Heart right ventricle (tissue), 16 donors: ENCODE results near the gene BLTP1. TPM values are rescaled to one million over a fixed set of nuclear protein-coding genes. Genes with fewer than 3 reads are reported as not detected.

Experiments
- ATAC-seq, 8 donors: fragments of 200-7000 bp; cut with Tn5 transposase; one replicate each; pipeline ENCODE4 v1.9.1; 2020; ENCODE audit warnings: mild to moderate bottlenecking in 8 of 8, moderate library complexity in 8 of 8, moderate number of reproducible peaks in 1 of 8
- DNase-seq, 2 donors: peaks; one replicate each; pipeline ENCODE4 v3.0.0-alpha.2; 2020
- H3K27ac ChIP-seq, 10 donors: fragments of 200-600 bp; sonication (generic) in 2 of 10; one replicate each; pipeline versions ENCODE4 v1.5.0 to v1.8.0; 2020 to 2022; ENCODE audit warnings: mild to moderate bottlenecking in 3 of 10
- H3K27me3 ChIP-seq, 7 donors: fragments of 200-600 bp; one replicate each; pipeline ENCODE4 v1.8.0; 2021 to 2022; ENCODE audit warnings: mild to moderate bottlenecking in 2 of 7
- H3K36me3 ChIP-seq, 9 donors: fragments of 200-600 bp; sonication (generic) in 1 of 9; one replicate each; pipeline versions ENCODE4 v1.5.0 to v1.8.0; 2020 to 2022; ENCODE audit warnings: mild to moderate bottlenecking in 2 of 9
- H3K4me1 ChIP-seq, 9 donors: fragments of 200-600 bp; sonication (generic) in 1 of 9; one replicate each; pipeline versions ENCODE4 v1.5.0 to v1.8.0; 2020 to 2022; ENCODE audit warnings: mild to moderate bottlenecking in 4 of 9
- H3K4me3 ChIP-seq, 10 donors: fragments of 200-600 bp; sonication (generic) in 2 of 10; one replicate each; pipeline versions ENCODE4 v1.5.0 to v1.8.0; 2020 to 2022; ENCODE audit warnings: mild to moderate bottlenecking in 7 of 10, moderate library complexity in 2 of 10
- H3K9me3 ChIP-seq, 11 donors: fragments of 200-600 bp in 10 of 11; sonication (generic) in 2 of 11; one replicate each; pipeline versions ENCODE4 v1.5.0 to v1.8.0; 2013 to 2022; ENCODE audit warnings: mild to moderate bottlenecking in 2 of 11, control low read depth in 1 of 11, moderate library complexity in 1 of 11
- WGBS, 2 donors: extraction: QIAGEN DNeasy Blood & Tissue Kit; methylation state at CpG; one replicate each; pipeline ENCODE4 v1.1.7; 2013; ENCODE audit warnings: inconsistent platforms in 1 of 2; 5-methylcytosine and 5-hydroxymethylcytosine counted together
- intact Hi-C, 10 donors: fragments of 100-400 bp; cut with DNase I; formaldehyde crosslinking; loops; one replicate each; pipeline versions ENCODE4 v1.11.1 to v1.14.2; 2022
- polyA plus RNA-seq, 2 donors: library from polyadenylated mRNA; stranded (reverse); fragments of 200-250 nt; gene quantifications; one replicate each; pipeline ENCODE4 v1.2.3, GENCODE V29; 2013
- total RNA-seq, 10 donors: library from RNA; stranded (reverse); fragmentation: NEBNext Ultra II Directional in 3 of 10; extraction: Animal tissue kit (Norgen Biotek cat#: 25700) in 3 of 10; gene quantifications; one replicate each; pipeline versions ENCODE4 v1.2.1 to v1.2.4, GENCODE V29; 2021 to 2023
- TF ChIP-seq, protein P1 (sequence below), 9 donors: fragments of 200-600 bp; sonication (generic) in 2 of 9; IDR thresholded peaks; one replicate each; pipeline versions ENCODE4 v1.5.0 to v1.8.0; 2021 to 2022; ENCODE audit warnings: antibody characterized with exemption in 9 of 9, mild to moderate bottlenecking in 5 of 9, moderate library complexity in 1 of 9
- donor health status: Arrhythmogenic right ventricular cardiomyopathy.
- donor health status: ischemic (EF 13 %, LVEDD 7.1; RV severe dilation, severe dysfunction).
- donor health status: healthy with polysubstance abuse.
- donor health status: DM: no; HTN: yes; CAD: no.
- donor health status: DM: no; HTN: no; CAD: no.
- donor health status: ischemic (EF 25% LVEDD 6.9; RV normal size, moderate dysfunction).
- donor health status: ischemic (EF 25% LVEDD 5.7; RV mildly dilated, moderate dysfunction).
- donor health status: healthy.
- donor health status: DM: yes; HTN: yes; CAD: no.
- donor health status: Ischemic cardiomyopathy.
- donor health status: ischemic (EF 35%, LVEDD 5.7; RV mildly dilated, moderate dysfunction).
- donor health status: nonischemic (EF 11% LVEDD 7.7; RV severe dilation, severe dysfunction).
- donor health status: DM: yes; HTN: yes; CAD: no.
- donor health status: PGD.
- donor health status: ischemic (EF 29% LVEDD 5.4; RV normal size, mild dysfunction).
- donor health status: nonischemic (EF 23%, LVEDD 6.1; RV moderate dilation, normal function).

Gene BLTP1
- total and polyA plus RNA-seq, 12 donors = 10.6 to 49.8 (median 40.0) TPM

DNA sequence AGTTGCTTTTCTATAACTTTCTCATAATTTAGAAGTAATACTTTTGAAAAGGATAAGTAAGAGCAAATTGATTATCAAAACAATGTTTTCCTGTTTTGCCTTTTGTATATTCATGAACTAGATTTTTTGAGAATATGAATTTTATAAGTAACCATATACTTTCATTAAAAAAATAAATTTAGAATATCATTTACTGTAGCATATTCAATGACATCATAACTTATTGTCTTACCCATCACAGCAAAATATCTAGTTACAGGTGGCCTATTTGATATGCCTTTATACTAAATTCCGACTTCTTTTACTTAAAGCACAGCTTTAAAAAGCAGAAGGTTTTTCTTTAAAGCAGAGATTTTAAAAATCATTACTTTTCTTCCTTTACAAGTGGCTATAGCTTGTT, 20.1 kb downstream of the BLTP1 start:
- intact Hi-C loops = no loop called here
- no peak overlapping the region for H3K27ac ChIP-seq
- WGBS, 2 donors = 98 to 99% methylated on average over 1 of the region's 1 CpG
- TF ChIP-seq, protein P1, sequence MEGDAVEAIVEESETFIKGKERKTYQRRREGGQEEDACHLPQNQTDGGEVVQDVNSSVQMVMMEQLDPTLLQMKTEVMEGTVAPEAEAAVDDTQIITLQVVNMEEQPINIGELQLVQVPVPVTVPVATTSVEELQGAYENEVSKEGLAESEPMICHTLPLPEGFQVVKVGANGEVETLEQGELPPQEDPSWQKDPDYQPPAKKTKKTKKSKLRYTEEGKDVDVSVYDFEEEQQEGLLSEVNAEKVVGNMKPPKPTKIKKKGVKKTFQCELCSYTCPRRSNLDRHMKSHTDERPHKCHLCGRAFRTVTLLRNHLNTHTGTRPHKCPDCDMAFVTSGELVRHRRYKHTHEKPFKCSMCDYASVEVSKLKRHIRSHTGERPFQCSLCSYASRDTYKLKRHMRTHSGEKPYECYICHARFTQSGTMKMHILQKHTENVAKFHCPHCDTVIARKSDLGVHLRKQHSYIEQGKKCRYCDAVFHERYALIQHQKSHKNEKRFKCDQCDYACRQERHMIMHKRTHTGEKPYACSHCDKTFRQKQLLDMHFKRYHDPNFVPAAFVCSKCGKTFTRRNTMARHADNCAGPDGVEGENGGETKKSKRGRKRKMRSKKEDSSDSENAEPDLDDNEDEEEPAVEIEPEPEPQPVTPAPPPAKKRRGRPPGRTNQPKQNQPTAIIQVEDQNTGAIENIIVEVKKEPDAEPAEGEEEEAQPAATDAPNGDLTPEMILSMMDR (IDR thresholded peaks at IDR 0.05) = no peak
- H3K9me3 ChIP-seq = no peaks in the 10 kb centered on the region
- peaks cover 5 to 32% (median 14%) of the 10 kb centered on the region in 9 donors for H3K4me1 ChIP-seq
- H3K36me3 ChIP-seq = peaks cover 0 to 45% (median 13%) of the 10 kb centered on the region in 9 donors
- ATAC-seq (no peak), DNase-seq (no peak)
- no peaks in the 10 kb centered on the region for H3K27me3 ChIP-seq
- H3K4me3 ChIP-seq = no peak overlapping the region

DNA sequence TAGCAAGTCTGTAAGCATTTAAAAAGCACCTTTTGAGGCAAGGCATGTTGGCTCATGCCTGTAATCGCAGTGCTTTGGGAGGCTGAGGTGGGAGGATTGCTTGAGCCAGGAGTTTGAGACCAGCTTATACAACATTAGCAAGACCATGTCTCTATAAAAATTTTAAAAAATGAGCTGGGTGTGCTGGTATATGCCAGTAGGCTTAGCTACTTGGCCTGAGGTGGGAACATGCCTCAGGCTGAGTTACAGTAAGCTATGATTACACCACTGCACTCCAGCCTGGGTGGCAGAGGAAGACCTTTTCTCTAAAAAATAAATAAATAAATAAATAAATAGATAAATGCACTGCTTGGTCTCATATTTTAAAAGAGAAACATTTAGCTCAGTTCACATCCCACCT, 26.8 kb downstream of the BLTP1 start:
- no peak overlapping the region for H3K27ac ChIP-seq
- H3K4me1 ChIP-seq = peaks cover 0 to 4% (median 0%) of the 10 kb centered on the region in 9 donors
- ATAC-seq (no peak), DNase-seq (no peak)
- peaks cover 0 to 99% (median 42%) of the 10 kb centered on the region in 9 donors for H3K36me3 ChIP-seq
- intact Hi-C loops = no loop called here
- H3K4me3 ChIP-seq = no peak overlapping the region
- 96 to 98% methylated on average over 1 of the region's 1 CpG for WGBS, 2 donors
- no peaks in the 10 kb centered on the region for H3K9me3 ChIP-seq
- TF ChIP-seq, protein P1 (IDR thresholded peaks at IDR 0.05) = no peak
- no peaks in the 10 kb centered on the region for H3K27me3 ChIP-seq

DNA sequence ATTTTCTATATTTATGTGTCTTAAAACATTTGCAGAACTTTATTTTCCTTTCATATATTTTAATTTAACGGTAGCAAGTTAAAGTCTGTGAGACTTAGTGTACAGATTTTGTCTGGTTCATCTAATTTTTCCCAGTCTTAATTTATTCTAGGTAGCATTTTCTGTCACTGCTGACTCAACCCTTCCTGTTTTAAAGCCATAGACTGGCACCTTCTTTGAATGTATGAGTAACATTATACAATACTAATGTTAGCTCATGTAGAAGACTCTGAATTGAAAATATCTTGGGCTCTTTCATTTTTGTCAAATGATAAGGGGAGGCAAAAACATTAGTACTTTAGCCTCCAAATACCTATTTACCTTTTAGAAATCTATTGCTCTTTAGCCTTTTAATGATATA, 43.6 kb downstream of the BLTP1 start:
- WGBS, 2 donors = 95 to 99% methylated on average over 1 of the region's 1 CpG
- H3K36me3 ChIP-seq = peaks cover 0 to 97% (median 34%) of the 10 kb centered on the region in 9 donors
- H3K9me3 ChIP-seq = no peaks in the 10 kb centered on the region
- ATAC-seq (no peak), DNase-seq (no peak)
- H3K4me1 ChIP-seq = no peaks in the 10 kb centered on the region
- H3K27ac ChIP-seq = no peak overlapping the region
- no peak overlapping the region for H3K4me3 ChIP-seq
- H3K27me3 ChIP-seq = no peaks in the 10 kb centered on the region
- TF ChIP-seq, protein P1 (IDR thresholded peaks at IDR 0.05) = no peak
- intact Hi-C loops = no loop called here

Other genes with a start within 250 kb of the BLTP1 start
- under 1 TPM in 6 of 10 donors, not detected in 4; 0.13 to 0.28 (median 0.17) TPM for gene TRPC3, start 200.3 kb upstream of the BLTP1 start, total RNA-seq
- gene TRPC3, start 200.3 kb upstream of the BLTP1 start, polyA plus RNA-seq = under 1 TPM in 1 of 2 donors, not detected in 1; 0.17 TPM
- not detected for gene ADAD1, start 226.7 kb downstream of the BLTP1 start, total RNA-seq
- not detected for gene ADAD1, start 226.7 kb downstream of the BLTP1 start, polyA plus RNA-seq